HepG2 (cell line): ENCODE measurements around the gene ZNF3. TPM values are rescaled to one million over a fixed set of nuclear protein-coding genes. Genes with fewer than 3 reads are reported as not detected.

Source experiments
- DR1 ChIP-seq: sonication (generic); formaldehyde crosslinking; IDR thresholded peaks from 2 replicates; pipeline ENCODE4 v1.8.0; 2021; ENCODE audit warnings: mild to moderate bottlenecking, missing genetic modification reagents, inconsistent platforms
- FOXA3 ChIP-seq: IDR thresholded peaks from 2 replicates; pipeline ENCODE4 v1.6.1; 2016; ENCODE audit warnings: missing genetic modification reagents, missing compliant biosample characterization
- GATA4 ChIP-seq: sonication (generic); IDR thresholded peaks from 2 replicates; pipeline ENCODE4 v1.6.1; 2016; ENCODE audit warnings: antibody characterized with exemption, low read depth, borderline replicate concordance
- IKZF4 ChIP-seq: sonication (generic); formaldehyde crosslinking; IDR thresholded peaks from 2 replicates; pipeline ENCODE4 v1.5.1; 2020; ENCODE audit warnings: borderline replicate concordance, mild to moderate bottlenecking, low read depth, missing genetic modification reagents; ENCODE audit errors: not compliant biosample characterization
- LCORL ChIP-seq, 2 experiments: fragments of 450-650 bp in 1 of 2; sonication (generic) in 1 of 2; formaldehyde crosslinking in 1 of 2; IDR thresholded peaks; 2 replicates each; pipeline versions ENCODE4 v1.5.0 to v1.6.1; 2017 to 2020; ENCODE audit warnings: antibody characterized with exemption in 1 of 2, missing genetic modification reagents in 1 of 2
- MYC ChIP-seq: sonication (generic); formaldehyde crosslinking; IDR thresholded peaks from 2 replicates; pipeline ENCODE4 v1.9.0; 2021; ENCODE audit warnings: missing genetic modification reagents, borderline replicate concordance
- MYNN ChIP-seq: sonication (generic); formaldehyde crosslinking; IDR thresholded peaks from 2 replicates; pipeline ENCODE4 v1.4.0; 2020; ENCODE audit warnings: mild to moderate bottlenecking, low read depth, missing genetic modification reagents
- PAWR ChIP-seq: sonication (generic); formaldehyde crosslinking; IDR thresholded peaks from 2 replicates; pipeline ENCODE4 v1.4.0; 2020; ENCODE audit warnings: missing genetic modification reagents, mild to moderate bottlenecking, borderline replicate concordance
- PRMT3 ChIP-seq: sonication (generic); formaldehyde crosslinking; IDR thresholded peaks from 2 replicates; pipeline ENCODE4 v1.8.1; 2022; ENCODE audit warnings: low read depth, mild to moderate bottlenecking, moderate library complexity, missing genetic modification reagents, borderline replicate concordance
- SP2 ChIP-seq: sonication (generic); formaldehyde crosslinking; IDR thresholded peaks from 2 replicates; pipeline ENCODE4 v1.5.1; 2020; ENCODE audit warnings: mild to moderate bottlenecking, missing genetic modification reagents
- THAP11 ChIP-seq: IDR thresholded peaks from 2 replicates; pipeline ENCODE4 v1.6.1; 2016; ENCODE audit warnings: missing biosample characterization, missing genetic modification reagents
- TOPORS ChIP-seq: sonication (generic); formaldehyde crosslinking; IDR thresholded peaks from 2 replicates; pipeline ENCODE4 v1.8.0; 2023; ENCODE audit warnings: mild to moderate bottlenecking, missing genetic modification reagents
- TRIM24 ChIP-seq: sonication (generic); formaldehyde crosslinking; IDR thresholded peaks from 2 replicates; pipeline ENCODE4 v1.8.0; 2022; ENCODE audit warnings: mild to moderate bottlenecking, missing genetic modification reagents
- U2AF1 ChIP-seq: fragments of 200-400 bp; formaldehyde crosslinking; optimal IDR thresholded peaks from 2 replicates; pipeline ENCODE3; 2017; ENCODE audit warnings: mild to moderate bottlenecking, low read depth, low read length
- ZFP37 ChIP-seq: sonication (generic); formaldehyde crosslinking; IDR thresholded peaks from 2 replicates; pipeline ENCODE4 v1.4.0; 2020; ENCODE audit warnings: missing genetic modification reagents, borderline replicate concordance
- ZFX ChIP-seq: sonication (generic); formaldehyde crosslinking; IDR thresholded peaks from 2 replicates; pipeline ENCODE4 v1.4.0; 2020; ENCODE audit warnings: mild to moderate bottlenecking, low read depth, missing genetic modification reagents, moderate library complexity
- ZNF30 ChIP-seq: sonication (generic); formaldehyde crosslinking; IDR thresholded peaks from 2 replicates; pipeline ENCODE4 v1.5.0; 2020; ENCODE audit warnings: mild to moderate bottlenecking, missing genetic modification reagents
- ZNF326 ChIP-seq: sonication (generic); formaldehyde crosslinking; IDR thresholded peaks from 2 replicates; pipeline ENCODE4 v1.4.0; 2020; ENCODE audit warnings: missing genetic modification reagents, borderline replicate concordance
- ZNF562 ChIP-seq: sonication (generic); formaldehyde crosslinking; IDR thresholded peaks from 2 replicates; pipeline ENCODE4 v1.8.0; 2022; ENCODE audit warnings: missing genetic modification reagents, borderline replicate concordance
- ZNF790 ChIP-seq: sonication (generic); formaldehyde crosslinking; IDR thresholded peaks from 2 replicates; pipeline ENCODE4 v1.8.0; 2022; ENCODE audit warnings: missing genetic modification reagents, mild to moderate bottlenecking, borderline replicate concordance
- polyA plus RNA-seq, 8 experiments: library from polyadenylated mRNA; depleted of rRNA in 3 of 8; stranded (reverse) in 7 of 8; unstranded in 1 of 8; fragments of >200 nt; fragmentation: Illumina TruSeq in 4 of 8; extraction: Trizol in 4 of 8; gene quantifications; 2 replicates each; pipeline versions ENCODE4 v1.2.1 to v1.2.3, GENCODE V29; 2011 to 2016; ENCODE audit warnings: low read depth in 4 of 8, missing spikeins in 1 of 8, mixed read lengths in 1 of 8; ENCODE audit not compliant: insufficient read depth in 1 of 8
- total RNA-seq, 5 experiments: library from RNA; depleted of rRNA; stranded (reverse); fragments of >200 nt; fragmentation: Illumina TruSeq; extraction: Trizol; gene quantifications; 2 replicates each; pipeline ENCODE4 v1.2.3, GENCODE V29; 2016; ENCODE audit warnings: low read depth in 1 of 5
- TF ChIP-seq, protein P1 (sequence below): sonication (generic); formaldehyde crosslinking; conservative IDR thresholded peaks from 2 replicates; pipeline ENCODE4 v1.8.0; 2022; ENCODE audit warnings: low read depth, missing genetic modification reagents
- TF ChIP-seq, protein P2 (sequence below): sonication (generic); formaldehyde crosslinking; IDR thresholded peaks from 2 replicates; pipeline ENCODE4 v1.5.0; 2020; ENCODE audit warnings: missing genetic modification reagents, mild to moderate bottlenecking, borderline replicate concordance
- TF ChIP-seq, protein P3 (sequence below): sonication (generic); formaldehyde crosslinking; IDR thresholded peaks from 2 replicates; pipeline ENCODE4 v1.4.0; 2020; ENCODE audit warnings: mild to moderate bottlenecking, missing genetic modification reagents
- TF ChIP-seq, protein P4 (sequence below): sonication (generic); formaldehyde crosslinking; IDR thresholded peaks from 2 replicates; pipeline ENCODE4 v1.5.1; 2020; ENCODE audit warnings: missing genetic modification reagents, mild to moderate bottlenecking, borderline replicate concordance
- TF ChIP-seq, protein P5 (sequence below): sonication (generic); formaldehyde crosslinking; conservative IDR thresholded peaks from 2 replicates; pipeline ENCODE4 v1.4.0; 2020; ENCODE audit warnings: missing genetic modification reagents

The ZNF3 gene
- total and polyA plus RNA-seq, 2 of the 13 experiments (the other 11 are each of a cell fraction or from before 2014, with no cell fraction given): 33.7 to 56.9 TPM

DNA sequence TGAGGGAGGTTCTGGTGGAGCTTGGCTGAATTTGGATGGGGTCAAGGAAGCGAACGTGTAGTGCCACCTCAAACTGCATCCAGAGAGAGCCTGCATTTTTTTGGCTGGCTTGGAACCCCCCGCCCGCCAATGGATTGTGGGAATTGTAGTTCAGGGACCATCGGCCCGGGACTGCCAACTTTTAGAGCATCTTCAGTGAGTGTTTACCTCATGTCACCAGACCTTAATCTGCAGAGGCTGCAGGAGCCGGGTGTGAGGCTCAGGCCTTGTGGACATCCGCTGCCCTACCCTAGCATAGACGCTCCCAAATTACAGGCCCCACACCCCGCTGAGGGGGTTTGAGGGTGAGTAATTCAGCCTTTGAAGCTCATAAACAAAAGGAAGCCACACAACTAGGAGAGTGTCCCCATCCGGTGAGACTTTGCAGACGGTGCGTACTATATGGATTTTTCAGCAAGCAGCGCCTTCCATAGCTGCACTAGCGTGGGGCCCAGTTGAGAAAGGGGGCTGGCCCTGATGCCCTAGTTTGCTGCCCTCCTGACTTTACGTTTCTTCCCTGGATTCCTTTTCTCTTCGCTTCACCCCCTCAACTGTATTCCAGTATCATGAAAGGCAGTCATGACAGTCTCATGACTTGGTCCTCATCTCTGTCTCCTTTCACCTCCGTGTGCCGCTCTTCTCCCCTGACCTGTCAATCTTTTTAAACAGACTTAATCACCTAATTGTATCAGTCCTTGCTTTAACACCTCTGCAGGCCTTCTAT is 38.6 kb upstream of the ZNF3 start (continued):
- 0 out of 2 replicates have a peak, but pooled peaks have one; percentile 24 for TF ChIP-seq MYC (CRISPR knock-in tag)
- peak; percentile 96 for TF ChIP-seq THAP11 (CRISPR knock-in tag)
- no peak for TF ChIP-seq DR1
- TF ChIP-seq U2AF1: no peak
- TF ChIP-seq TRIM24 (CRISPR knock-in tag): no peak
- no peak for TF ChIP-seq LCORL (IDR thresholded peaks at IDR 0.05)
- peak; percentile 36 for TF ChIP-seq LCORL (CRISPR knock-in tag; IDR thresholded peaks at IDR 0.05)
- TF ChIP-seq GATA4: no peak
- TF ChIP-seq ZNF790 (CRISPR knock-in tag): no peak
- no peak for TF ChIP-seq IKZF4 (CRISPR knock-in tag)
- no peak for TF ChIP-seq FOXA3
- TF ChIP-seq, protein P1, sequence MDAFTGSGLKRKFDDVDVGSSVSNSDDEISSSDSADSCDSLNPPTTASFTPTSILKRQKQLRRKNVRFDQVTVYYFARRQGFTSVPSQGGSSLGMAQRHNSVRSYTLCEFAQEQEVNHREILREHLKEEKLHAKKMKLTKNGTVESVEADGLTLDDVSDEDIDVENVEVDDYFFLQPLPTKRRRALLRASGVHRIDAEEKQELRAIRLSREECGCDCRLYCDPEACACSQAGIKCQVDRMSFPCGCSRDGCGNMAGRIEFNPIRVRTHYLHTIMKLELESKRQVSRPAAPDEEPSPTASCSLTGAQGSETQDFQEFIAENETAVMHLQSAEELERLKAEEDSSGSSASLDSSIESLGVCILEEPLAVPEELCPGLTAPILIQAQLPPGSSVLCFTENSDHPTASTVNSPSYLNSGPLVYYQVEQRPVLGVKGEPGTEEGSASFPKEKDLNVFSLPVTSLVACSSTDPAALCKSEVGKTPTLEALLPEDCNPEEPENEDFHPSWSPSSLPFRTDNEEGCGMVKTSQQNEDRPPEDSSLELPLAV: no peak
- no peak for TF ChIP-seq SP2 (CRISPR knock-in tag)
- TF ChIP-seq, protein P2, sequence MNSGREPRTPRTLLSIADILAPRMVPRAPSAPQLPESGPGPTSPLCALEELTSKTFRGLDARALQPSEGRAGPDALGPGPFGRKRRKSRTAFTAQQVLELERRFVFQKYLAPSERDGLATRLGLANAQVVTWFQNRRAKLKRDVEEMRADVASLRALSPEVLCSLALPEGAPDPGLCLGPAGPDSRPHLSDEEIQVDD (CRISPR knock-in tag): no peak
- peak; percentile 67 for TF ChIP-seq ZFX (CRISPR knock-in tag)
- TF ChIP-seq, protein P3, sequence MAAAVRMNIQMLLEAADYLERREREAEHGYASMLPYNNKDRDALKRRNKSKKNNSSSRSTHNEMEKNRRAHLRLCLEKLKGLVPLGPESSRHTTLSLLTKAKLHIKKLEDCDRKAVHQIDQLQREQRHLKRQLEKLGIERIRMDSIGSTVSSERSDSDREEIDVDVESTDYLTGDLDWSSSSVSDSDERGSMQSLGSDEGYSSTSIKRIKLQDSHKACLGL (CRISPR knock-in tag): no peak
- TF ChIP-seq, protein P4, sequence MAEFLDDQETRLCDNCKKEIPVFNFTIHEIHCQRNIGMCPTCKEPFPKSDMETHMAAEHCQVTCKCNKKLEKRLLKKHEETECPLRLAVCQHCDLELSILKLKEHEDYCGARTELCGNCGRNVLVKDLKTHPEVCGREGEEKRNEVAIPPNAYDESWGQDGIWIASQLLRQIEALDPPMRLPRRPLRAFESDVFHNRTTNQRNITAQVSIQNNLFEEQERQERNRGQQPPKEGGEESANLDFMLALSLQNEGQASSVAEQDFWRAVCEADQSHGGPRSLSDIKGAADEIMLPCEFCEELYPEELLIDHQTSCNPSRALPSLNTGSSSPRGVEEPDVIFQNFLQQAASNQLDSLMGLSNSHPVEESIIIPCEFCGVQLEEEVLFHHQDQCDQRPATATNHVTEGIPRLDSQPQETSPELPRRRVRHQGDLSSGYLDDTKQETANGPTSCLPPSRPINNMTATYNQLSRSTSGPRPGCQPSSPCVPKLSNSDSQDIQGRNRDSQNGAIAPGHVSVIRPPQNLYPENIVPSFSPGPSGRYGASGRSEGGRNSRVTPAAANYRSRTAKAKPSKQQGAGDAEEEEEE (CRISPR knock-in tag): no peak
- no peak for TF ChIP-seq ZNF562 (CRISPR knock-in tag)
- no peak for TF ChIP-seq ZNF30 (CRISPR knock-in tag)
- TF ChIP-seq TOPORS: no peak
- TF ChIP-seq MYNN (CRISPR knock-in tag): no peak
- no peak for TF ChIP-seq PRMT3 (CRISPR knock-in tag)
- TF ChIP-seq, protein P5, sequence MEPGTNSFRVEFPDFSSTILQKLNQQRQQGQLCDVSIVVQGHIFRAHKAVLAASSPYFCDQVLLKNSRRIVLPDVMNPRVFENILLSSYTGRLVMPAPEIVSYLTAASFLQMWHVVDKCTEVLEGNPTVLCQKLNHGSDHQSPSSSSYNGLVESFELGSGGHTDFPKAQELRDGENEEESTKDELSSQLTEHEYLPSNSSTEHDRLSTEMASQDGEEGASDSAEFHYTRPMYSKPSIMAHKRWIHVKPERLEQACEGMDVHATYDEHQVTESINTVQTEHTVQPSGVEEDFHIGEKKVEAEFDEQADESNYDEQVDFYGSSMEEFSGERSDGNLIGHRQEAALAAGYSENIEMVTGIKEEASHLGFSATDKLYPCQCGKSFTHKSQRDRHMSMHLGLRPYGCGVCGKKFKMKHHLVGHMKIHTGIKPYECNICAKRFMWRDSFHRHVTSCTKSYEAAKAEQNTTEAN: no peak
- TF ChIP-seq PAWR (CRISPR knock-in tag): no peak
- TF ChIP-seq ZFP37 (CRISPR knock-in tag): no peak
- no peak for TF ChIP-seq ZNF326
